Brain microvascular endothelial cell (primary cell): ENCODE results near the gene NTN1.

Experiments
- DNase-seq: peaks from one replicate; pipeline ENCODE4 v3.0.0-alpha.2; 2020
- H3K27ac ChIP-seq: fragments of 250-450 bp; sonication (Bioruptor Pico); 2 replicates; pipeline ENCODE4 v1.5.1; 2020; ENCODE audit warnings: mild to moderate bottlenecking, moderate library complexity
- H3K27me3 ChIP-seq: fragments of 250-450 bp; sonication (Bioruptor Pico); replicated peaks from 2 replicates; pipeline ENCODE4 v1.5.1; 2020; ENCODE audit warnings: mild to moderate bottlenecking
- H3K36me3 ChIP-seq: fragments of 250-450 bp; sonication (Bioruptor Pico); replicated peaks from 2 replicates; pipeline ENCODE4 v1.5.1; 2020; ENCODE audit warnings: mild to moderate bottlenecking
- H3K4me3 ChIP-seq: 2 replicates; pipeline ENCODE4 v1.5.1; 2011; ENCODE audit warnings: low read depth, mild to moderate bottlenecking, control low read depth, low read length, moderate library complexity
- CTCF ChIP-seq: IDR thresholded peaks from 2 replicates; pipeline ENCODE4 v1.5.1; 2011; ENCODE audit warnings: low read depth, mild to moderate bottlenecking, moderate library complexity, low read length, control low read depth, inconsistent platforms; ENCODE audit errors: missing control alignments
- in situ Hi-C: cut with HindIII; loops from 2 replicates; pipeline ENCODE4 v1.10.0; 2017; ENCODE audit warnings: low sequenced_read_pairs, low pct_ligation_motif_present

Gene NTN1

GRCh38 chr17:9108146-9108545 is 86.8 kb downstream of the NTN1 start:
- TF ChIP-seq CTCF, result no peak
- Histone ChIP-seq H3K36me3 (no peaks in the 10 kb centered on the region), H3K27me3 (no peaks in the 10 kb centered on the region), H3K4me3 (no peak overlapping the region), H3K27ac (no peak overlapping the region)
- in situ Hi-C loops, result no loop called here
- no peak for DNase-seq

GRCh38 chr17:9109933-9110332 is 88.6 kb downstream of the NTN1 start:
- Histone ChIP-seq H3K27ac (no peak overlapping the region), H3K27me3 (no peaks in the 10 kb centered on the region), H3K4me3 (no peak overlapping the region), H3K36me3 (no peaks in the 10 kb centered on the region)
- TF ChIP-seq CTCF, result no peak
- no peak for DNase-seq
- in situ Hi-C loops, result no loop called here

- Histone ChIP-seq H3K27me3 (no peaks in the 10 kb centered on the region), H3K27ac (no peak overlapping the region), H3K36me3 (no peaks in the 10 kb centered on the region), H3K4me3 (no peak overlapping the region)
- in situ Hi-C loops, result no loop called here
- TF ChIP-seq CTCF, result no peak
- DNase-seq, result no peak
Observed at GRCh38 chr17:9110501-9110900, 89.2 kb downstream of the NTN1 start.

GRCh38 chr17:9115214-9116191 is 94.2 kb downstream of the NTN1 start:
- in situ Hi-C loops, result no loop called here

GRCh38 chr17:9116311-9116835 is 95.1 kb downstream of the NTN1 start:
- Histone ChIP-seq H3K27me3 (no peaks in the 10 kb centered on the region), H3K4me3 (no peak overlapping the region), H3K36me3 (no peaks in the 10 kb centered on the region), H3K27ac (no peak overlapping the region)
- in situ Hi-C loops, result no loop called here
- no peak for TF ChIP-seq CTCF
- DNase-seq, result no peak

More at GRCh38 chr17:9115214-9116191, 94.2 kb downstream of the NTN1 start:
- H3K4me3 ChIP-seq, result peak overlapping the region; percentile 46
- no peak overlapping the region for H3K27ac ChIP-seq
- no peaks in the 10 kb centered on the region for H3K36me3 ChIP-seq
- peak; percentile 36 for DNase-seq
- peak; percentile 49 for TF ChIP-seq CTCF
- no peaks in the 10 kb centered on the region for H3K27me3 ChIP-seq
